AG08395 (cell line): ENCODE measurements around the gene CYTH3.
"Not testable (repeated sequence)": the region's sequence is repeated elsewhere in the genome, so short reads cannot be mapped to it uniquely, and the experiment has no call there.

ENCODE experiments used
- DNase-seq: peaks from one replicate; pipeline ENCODE4 v3.0.0; 2012; ENCODE audit warnings: mixed read lengths, low spot score

Gene CYTH3

GRCh38 chr7:6232116-6232515 lies 40.3 kb downstream of the CYTH3 start:
- DNase-seq, result no peak

GRCh38 chr7:6231184-6231583 lies 41.2 kb downstream of the CYTH3 start:
- no peak for DNase-seq

- not testable (repeated sequence) for DNase-seq
Observed at GRCh38 chr7:6229284-6229683, 43.1 kb downstream of the CYTH3 start.

GRCh38 chr7:6228361-6229229 lies 43.8 kb downstream of the CYTH3 start:
- DNase-seq, result peak; percentile 54

- DNase-seq, result no peak
Observed at GRCh38 chr7:6227294-6227846, 45.1 kb downstream of the CYTH3 start.

- peak; percentile 62 for DNase-seq
Observed at GRCh38 chr7:6226194-6226799, 46.1 kb downstream of the CYTH3 start.

- not testable (repeated sequence) for DNase-seq
Observed at GRCh38 chr7:6223411-6223810, 49.0 kb downstream of the CYTH3 start.

GRCh38 chr7:6223010-6223409 lies 49.4 kb downstream of the CYTH3 start:
- DNase-seq, result not testable (repeated sequence)

GRCh38 chr7:6221340-6222319 lies 50.8 kb downstream of the CYTH3 start:
- no peak for DNase-seq

GRCh38 chr7:6218329-6218728 lies 54.1 kb downstream of the CYTH3 start:
- no peak for DNase-seq

GRCh38 chr7:6212008-6212407 lies 60.4 kb downstream of the CYTH3 start:
- DNase-seq, result no peak

- no peak for DNase-seq
Observed at GRCh38 chr7:6210621-6211372, 61.6 kb downstream of the CYTH3 start.

GRCh38 chr7:6209340-6209739 lies 63.1 kb downstream of the CYTH3 start:
- no peak for DNase-seq

- no peak for DNase-seq
Observed at GRCh38 chr7:6208573-6209328, 63.7 kb downstream of the CYTH3 start.

GRCh38 chr7:6205971-6206660 lies 66.3 kb downstream of the CYTH3 start:
- DNase-seq, result no peak

- DNase-seq, result no peak
Observed at GRCh38 chr7:6203381-6203780, 69.0 kb downstream of the CYTH3 start.

- no peak for DNase-seq
Observed at GRCh38 chr7:6202117-6202516, 70.3 kb downstream of the CYTH3 start.

- no peak for DNase-seq
Observed at GRCh38 chr7:6200971-6201370, 71.5 kb downstream of the CYTH3 start.

- DNase-seq, result no peak
Observed at GRCh38 chr7:6198689-6199595, 73.5 kb downstream of the CYTH3 start.
